ENCODE measurements around the gene LRRC4C.

LRRC4C gene

DNA sequence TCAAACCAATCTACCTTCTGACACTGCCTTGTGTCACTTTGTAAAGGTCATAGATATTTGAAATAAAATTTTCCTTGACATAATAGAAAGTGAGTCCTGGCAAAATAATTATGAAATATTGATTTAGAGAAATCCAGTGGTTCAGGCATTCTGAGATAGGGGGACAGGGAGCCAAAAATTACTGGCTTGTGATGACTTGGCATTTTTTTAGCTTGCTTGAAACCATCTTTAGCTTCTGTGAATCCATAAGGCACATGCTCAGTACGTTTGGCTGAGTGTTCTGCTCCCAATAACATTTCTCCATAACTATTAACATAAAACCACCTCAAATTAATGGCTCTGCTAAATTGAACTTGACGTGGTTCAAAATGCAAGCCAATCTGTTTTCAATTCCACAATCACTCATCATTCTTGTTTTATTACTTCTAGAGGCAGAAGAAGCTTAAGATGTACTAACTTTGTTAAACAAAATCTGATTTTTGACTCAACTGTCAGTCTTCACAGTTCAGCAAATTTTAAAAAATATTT is 209.0 kb downstream of the LRRC4C start:
- DNase-seq (ENCODE audit: low read depth in 2 of 2) = no peak

GRCh38 chr11:41247621-41248020 is 211.8 kb downstream of the LRRC4C start:
- DNase-seq (ENCODE audit: low read depth in 2 of 2) = no peak

- no peak for DNase-seq (ENCODE audit: low read depth in 2 of 2)
Observed at GRCh38 chr11:41246399-41246745, 213.1 kb downstream of the LRRC4C start.

DNA sequence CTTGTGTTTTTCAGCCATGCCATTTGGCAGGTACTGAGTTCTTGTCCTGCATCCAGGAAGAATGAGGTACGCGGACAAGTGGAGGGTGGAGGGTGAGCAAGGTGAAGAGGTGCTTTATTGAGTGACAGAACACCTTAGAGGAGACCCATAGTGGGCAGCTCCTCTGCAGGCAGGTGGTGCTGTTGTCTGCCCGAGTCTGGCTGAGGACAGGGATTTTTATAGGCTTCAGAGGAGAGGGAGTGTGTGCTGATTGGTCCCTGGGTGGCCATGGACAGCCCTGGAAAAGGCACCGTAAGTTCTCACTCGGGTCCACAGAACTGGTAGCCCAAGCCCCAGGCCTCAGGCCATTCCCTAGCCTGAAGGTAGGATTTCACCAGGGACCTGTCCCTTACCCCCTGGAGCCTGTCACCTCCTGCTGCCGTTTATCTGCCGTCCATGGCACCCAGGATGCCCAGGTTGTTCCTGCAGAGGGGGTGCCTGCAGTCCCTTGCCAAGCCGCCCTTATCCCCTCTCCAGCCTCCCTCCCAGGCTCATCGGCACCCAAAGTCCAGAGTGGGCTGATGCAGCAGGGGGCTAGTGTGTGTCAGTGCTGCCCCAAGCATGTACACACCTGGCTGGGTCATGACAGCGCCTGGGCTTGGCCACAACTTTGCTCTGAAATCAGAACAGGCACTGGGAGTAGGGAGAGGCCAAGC is 213.6 kb downstream of the LRRC4C start:
- DNase-seq (ENCODE audit: low read depth in 2 of 2) = no peak

DNA sequence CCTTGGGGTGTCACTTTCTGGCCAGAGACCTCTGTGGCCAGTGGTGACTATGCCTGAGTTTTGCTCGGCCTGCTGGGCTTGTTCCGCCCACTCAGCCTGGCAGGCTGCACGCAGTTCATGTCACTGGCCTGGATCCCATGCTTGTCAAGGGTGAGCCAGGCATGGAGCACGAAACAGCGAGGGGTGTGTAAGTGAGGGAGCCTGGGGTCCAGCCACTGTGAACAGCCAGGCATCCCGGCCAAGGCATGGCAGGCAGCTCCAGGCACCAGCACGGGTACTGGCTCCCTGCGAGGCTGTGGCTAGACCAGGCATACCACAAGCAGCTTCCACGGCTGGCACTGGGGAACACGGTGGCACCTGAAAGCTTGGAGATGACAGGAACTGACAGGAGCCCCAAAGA is 214.3 kb downstream of the LRRC4C start:
- no peak for DNase-seq (ENCODE audit: low read depth in 2 of 2)

DNA sequence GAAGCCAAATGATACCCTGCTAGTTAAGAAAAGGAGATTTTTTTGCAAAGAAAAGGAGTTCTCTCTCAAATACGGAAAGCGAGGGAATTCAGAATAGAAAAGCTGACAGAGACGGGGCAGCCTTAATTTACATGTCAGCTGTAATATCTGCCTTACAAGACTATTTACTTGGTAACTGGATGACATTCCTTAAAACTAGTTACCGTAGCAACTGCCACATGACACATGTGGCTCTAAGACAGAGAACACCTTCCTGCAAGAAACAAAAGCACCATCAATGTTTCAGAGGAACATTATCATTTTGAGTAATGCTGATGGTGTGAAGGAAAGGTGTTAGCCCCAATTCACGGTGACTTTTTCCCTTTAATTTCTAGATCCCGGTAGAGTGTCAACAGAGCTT is 222.1 kb downstream of the LRRC4C start:
- DNase-seq (ENCODE audit: low read depth in 2 of 2) = no peak

GRCh38 chr11:41235668-41236067 is 223.8 kb downstream of the LRRC4C start:
- no peak for DNase-seq (ENCODE audit: low read depth in 2 of 2)

GRCh38 chr11:41225856-41226633 is 233.4 kb downstream of the LRRC4C start:
- no peak for DNase-seq (ENCODE audit: low read depth in 2 of 2)

DNA sequence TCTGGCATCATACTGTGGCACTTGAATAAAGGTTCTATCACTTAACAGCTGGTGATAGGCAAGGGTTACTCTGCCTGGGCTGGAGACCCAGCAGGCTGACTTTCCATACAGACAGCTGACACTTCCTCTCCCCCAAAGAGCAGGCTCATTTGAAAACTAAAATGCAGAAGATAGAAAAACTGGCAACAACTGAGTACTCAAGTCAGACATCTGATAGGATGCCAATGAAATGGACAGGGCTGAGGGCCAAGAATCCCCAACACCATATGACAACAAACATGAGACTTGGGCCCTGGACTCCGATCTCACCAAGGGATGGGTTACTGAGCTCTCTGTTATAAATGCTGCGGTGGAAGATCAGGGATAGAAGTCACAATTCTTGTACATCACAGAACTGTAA is 237.2 kb downstream of the LRRC4C start:
- DNase-seq (ENCODE audit: low read depth in 2 of 2) = no peak

GRCh38 chr11:41206388-41206787 is 253.1 kb downstream of the LRRC4C start:
- no peak for DNase-seq (ENCODE audit: low read depth in 2 of 2)

DNA sequence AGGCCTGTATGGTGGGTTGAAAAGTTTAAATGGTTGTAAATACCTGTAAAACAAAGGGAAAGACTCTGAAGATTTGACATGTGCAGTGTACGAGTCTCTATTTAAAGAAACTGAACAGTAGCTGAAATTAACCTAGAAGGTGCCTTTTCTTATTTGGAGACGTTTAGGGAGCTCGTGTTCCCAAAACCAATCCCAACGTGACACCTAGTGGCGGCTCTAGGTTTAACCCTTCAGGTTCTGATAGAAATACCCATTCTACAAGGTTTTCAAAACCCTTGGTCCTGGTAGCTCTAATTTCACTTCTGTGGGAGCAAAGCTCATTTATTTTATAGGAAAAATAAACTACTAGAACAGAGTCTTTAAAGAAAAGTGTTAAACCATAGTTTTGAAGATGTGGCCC is 258.3 kb downstream of the LRRC4C start:
- no peak for DNase-seq (ENCODE audit: low read depth in 2 of 2)

- DNase-seq (ENCODE audit: low read depth in 2 of 2) = no peak
Observed at GRCh38 chr11:41190437-41191082, 268.9 kb downstream of the LRRC4C start.

DNA sequence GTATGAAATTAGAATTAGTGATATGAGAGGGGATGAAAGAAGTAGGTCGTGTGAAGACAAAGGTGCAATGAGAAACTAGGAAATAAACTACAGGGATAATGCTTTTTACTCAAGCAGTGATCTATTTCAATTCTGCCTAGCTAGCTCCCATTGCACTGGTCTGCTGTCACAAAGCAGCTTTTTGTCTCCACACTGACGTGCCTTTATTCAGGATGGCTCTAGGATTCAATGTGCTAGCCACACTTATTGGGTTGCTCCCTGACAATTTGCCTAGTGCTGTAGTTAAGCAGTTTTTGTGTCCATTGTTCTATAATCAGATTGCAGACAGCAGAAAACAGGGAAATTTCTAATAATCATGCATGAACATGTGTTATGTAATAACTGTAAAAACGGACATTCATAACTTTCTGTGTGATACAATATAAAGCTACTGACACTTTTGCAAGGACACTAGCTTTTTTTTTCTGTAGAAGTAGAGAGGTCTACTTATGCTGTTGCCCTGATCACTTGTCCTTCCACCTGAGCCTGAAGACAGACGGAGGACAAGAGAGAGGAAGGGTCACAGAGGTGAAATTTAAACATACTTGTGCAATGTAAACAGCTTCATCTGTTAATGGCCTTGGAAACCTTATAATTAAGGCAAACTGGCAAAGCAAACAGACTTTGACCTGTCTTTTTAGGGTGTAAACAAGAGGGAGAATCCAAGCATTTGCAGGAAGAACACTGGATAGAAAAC is 269.6 kb downstream of the LRRC4C start:
- no peak for DNase-seq (ENCODE audit: low read depth in 2 of 2)

- DNase-seq (ENCODE audit: low read depth in 2 of 2) = no peak
Observed at GRCh38 chr11:41177791-41178190, 281.7 kb downstream of the LRRC4C start.

DNA sequence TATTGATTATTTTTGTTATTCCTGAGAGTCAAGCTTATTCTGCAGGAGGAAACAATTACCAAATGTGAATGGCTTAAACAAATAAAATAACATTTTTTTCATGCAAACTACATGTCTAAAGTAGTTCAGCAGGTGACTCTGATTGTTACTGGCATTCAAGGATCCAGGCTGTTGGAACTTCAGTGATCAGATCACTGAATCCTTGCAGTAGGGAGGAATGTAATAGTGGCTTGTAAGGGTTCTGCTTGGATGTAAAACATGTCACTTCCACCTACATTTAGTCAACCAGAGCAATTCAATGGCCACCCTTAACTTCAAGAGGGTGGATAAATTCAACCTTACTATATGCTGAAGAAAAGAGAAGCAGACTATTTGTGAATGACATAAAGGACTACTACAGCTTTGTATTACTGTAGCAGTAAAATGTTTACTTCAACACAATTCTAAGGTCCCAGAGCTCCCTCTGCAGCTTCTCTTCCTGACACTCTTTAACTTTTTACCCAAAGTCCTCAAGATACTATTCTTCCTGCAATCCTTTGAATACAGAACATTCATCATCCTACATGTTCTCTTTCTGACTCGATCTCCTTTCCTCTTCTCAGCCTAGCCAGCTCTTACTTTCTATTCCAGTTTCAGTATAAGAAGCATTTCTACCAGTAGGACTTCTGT is 284.0 kb downstream of the LRRC4C start:
- DNase-seq (ENCODE audit: low read depth in 2 of 2) = no peak

- DNase-seq (ENCODE audit: low read depth in 2 of 2) = no peak
Observed at GRCh38 chr11:41146326-41146725, 313.1 kb downstream of the LRRC4C start.

DNA sequence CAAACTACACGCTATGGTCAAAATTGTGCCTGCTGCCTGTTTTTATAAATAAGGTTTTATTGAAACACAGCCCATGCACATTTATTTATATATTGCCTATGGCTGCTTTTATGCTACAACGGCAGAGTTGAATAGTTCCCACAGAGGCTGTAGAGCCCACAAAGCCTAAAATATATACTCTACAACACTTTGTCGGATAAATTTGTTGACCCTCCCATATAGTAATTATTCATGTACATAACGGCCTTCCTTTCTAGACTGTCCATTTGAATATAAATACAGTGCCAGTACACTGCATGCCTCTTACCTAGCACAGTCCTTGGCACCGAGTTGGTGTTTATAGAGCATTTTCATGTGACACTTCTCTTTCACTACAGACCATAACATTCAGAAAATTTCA is 314.0 kb downstream of the LRRC4C start:
- no peak for DNase-seq (ENCODE audit: low read depth in 2 of 2)

- no peak for DNase-seq (ENCODE audit: low read depth in 2 of 2)
Observed at GRCh38 chr11:41134971-41135370, 324.5 kb downstream of the LRRC4C start.

DNA sequence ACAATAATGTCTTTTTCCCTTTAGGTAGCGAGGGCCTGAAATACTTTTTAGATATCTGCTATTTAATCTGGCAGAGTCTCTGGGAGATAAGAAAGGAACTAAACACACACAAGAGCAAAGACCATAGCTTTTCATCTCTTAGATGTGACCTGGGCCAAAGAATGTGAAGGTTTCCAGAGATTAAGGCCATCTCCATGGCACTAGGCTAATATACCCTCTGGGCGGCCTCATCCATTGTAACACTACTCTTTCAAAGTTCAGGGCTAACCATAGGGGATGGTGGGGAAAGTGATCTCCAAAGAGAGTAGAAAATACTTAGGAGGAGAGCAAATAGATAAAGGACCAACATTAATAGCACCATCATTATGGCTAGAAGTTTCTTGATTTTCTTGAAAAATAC is 326.4 kb downstream of the LRRC4C start:
- no peak for DNase-seq (ENCODE audit: low read depth in 2 of 2)

DNA sequence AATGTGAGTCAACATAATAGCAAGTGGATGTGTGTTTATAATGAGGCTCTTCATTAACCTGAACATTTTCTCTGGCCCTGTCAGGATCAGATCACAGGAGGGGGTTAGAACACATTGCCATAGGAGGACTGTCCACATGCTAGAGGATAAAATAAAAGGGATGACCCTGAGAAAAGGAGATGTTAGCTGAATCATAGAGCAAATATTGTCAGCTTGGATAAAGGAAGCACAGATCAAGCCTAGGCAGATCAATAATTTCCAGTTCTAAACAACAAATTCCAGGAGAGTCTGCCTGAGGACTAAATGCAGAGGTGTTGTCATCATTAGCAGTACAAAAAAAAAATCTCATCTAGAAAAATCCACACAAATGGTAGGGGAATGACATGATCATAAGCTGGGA is 337.9 kb downstream of the LRRC4C start:
- DNase-seq (ENCODE audit: low read depth in 2 of 2) = no peak

DNA sequence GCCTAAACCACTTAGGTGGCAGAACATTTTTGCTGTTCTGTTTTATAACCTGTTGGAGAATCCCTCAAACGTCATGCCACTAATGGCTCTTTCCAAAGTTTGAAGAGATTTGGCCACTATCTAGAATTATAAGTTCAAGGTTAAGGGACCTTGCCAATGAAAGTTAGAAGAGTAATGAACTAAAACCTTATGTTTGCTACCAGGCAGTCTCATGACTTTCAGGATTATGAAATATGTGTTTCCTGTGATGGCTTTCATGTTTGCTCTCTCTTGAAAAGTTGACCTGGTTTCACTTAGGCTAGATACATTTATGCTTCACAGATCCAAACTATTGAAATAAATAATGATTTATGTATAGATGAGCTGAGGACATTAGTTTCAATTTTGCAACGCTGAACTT is 340.0 kb downstream of the LRRC4C start:
- DNase-seq (ENCODE audit: low read depth in 2 of 2) = no peak

DNA sequence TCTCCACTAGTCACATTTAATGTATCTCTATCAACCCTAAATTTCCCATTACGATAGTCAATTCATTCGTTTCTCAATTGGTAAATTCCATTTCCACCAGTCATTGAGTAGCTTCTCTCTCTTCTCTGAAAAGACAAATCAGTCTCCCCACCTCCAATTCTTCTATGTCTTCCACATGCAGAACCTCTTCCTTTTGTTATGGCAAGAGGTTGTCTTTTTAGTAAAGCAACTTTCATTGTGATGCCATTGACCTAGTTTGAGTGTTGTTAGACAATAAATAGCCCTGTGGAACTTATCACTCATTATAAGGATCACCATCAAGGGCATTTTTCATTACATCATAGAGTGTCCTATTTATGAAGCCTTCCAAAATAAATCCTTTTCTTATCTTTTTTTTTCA is 340.9 kb downstream of the LRRC4C start:
- DNase-seq (ENCODE audit: low read depth in 2 of 2) = no peak
